Neural cell (in vitro differentiated cells): Measurements from ENCODE around the gene EYS.

ENCODE experiments used
- CTCF ChIP-seq: fragments of 450-650 bp; IDR thresholded peaks from 2 replicates; pipeline ENCODE4 v1.5.1; 2014; ENCODE audit warnings: antibody characterized with exemption, mild to moderate bottlenecking, moderate library complexity; ENCODE audit not compliant: poor library complexity, severe bottlenecking
- EP300 ChIP-seq: fragments of 450-650 bp; conservative IDR thresholded peaks from 2 replicates; pipeline ENCODE4 v1.6.1; 2014; ENCODE audit warnings: antibody characterized with exemption, mild to moderate bottlenecking, moderate library complexity; ENCODE audit not compliant: poor library complexity, severe bottlenecking
- EZH2 ChIP-seq: fragments of 200-600, 300-800 bp; shearing (Covaris generic), sonication (generic); IDR thresholded peaks from 2 replicates; pipeline ENCODE4 v1.6.1; 2014; ENCODE audit warnings: antibody characterized with exemption, low read length, borderline replicate concordance, mild to moderate bottlenecking; ENCODE audit not compliant: insufficient read depth, poor library complexity, severe bottlenecking
- MXI1 ChIP-seq: fragments of 450-650 bp; conservative IDR thresholded peaks from 2 replicates; pipeline ENCODE4 v1.6.1; 2014; ENCODE audit warnings: antibody characterized with exemption, mild to moderate bottlenecking; ENCODE audit not compliant: poor library complexity, severe bottlenecking
- POLR2AphosphoS5 ChIP-seq: IDR thresholded peaks from 2 replicates; pipeline ENCODE4 v1.6.1; 2012
- RAD21 ChIP-seq: fragments of 450-650 bp; conservative IDR thresholded peaks from 2 replicates; pipeline ENCODE4 v1.6.1; 2014; ENCODE audit warnings: antibody characterized with exemption, mild to moderate bottlenecking, moderate library complexity
- REST ChIP-seq: IDR thresholded peaks from 2 replicates; pipeline ENCODE4 v1.6.1; 2012; ENCODE audit warnings: borderline replicate concordance
- SMC3 ChIP-seq: fragments of 450-650 bp; conservative IDR thresholded peaks from 2 replicates; pipeline ENCODE4 v1.6.1; 2014; ENCODE audit warnings: antibody characterized with exemption, mild to moderate bottlenecking, moderate library complexity; ENCODE audit not compliant: poor library complexity
- TAF1 ChIP-seq: IDR thresholded peaks from 2 replicates; pipeline ENCODE4 v1.6.1; 2012; ENCODE audit warnings: low read depth

- no peak for TF ChIP-seq CTCF
- TF ChIP-seq EZH2: no peak
- TF ChIP-seq REST: no peak
- no peak for TF ChIP-seq TAF1
- no peak for TF ChIP-seq EP300
- TF ChIP-seq MXI1: no peak
- no peak for TF ChIP-seq RAD21
- TF ChIP-seq POLR2AphosphoS5: no peak
- TF ChIP-seq SMC3: no peak
Observed at GRCh38 chr6:64090352-64090751, 1616.7 kb downstream of the EYS start.
